ENCODE measurements around the gene GORAB. TPM values are rescaled to one million over a fixed set of nuclear protein-coding genes. Genes with fewer than 3 reads are reported as not detected.

GORAB gene
- total and polyA plus RNA-seq, 4 donors: 7.6 to 17.3 (median 11.9) TPM

GRCh38 chr1:170530972-170531757 is 801 bp upstream of the GORAB start:
- DNase-seq (peak in 2 of 3 donors; percentile 27 to 34), ATAC-seq (ENCODE audit: insufficient read depth, low FRiP score) (no peak)
- Histone ChIP-seq H3K4me3 (peak overlapping the region; percentile 77), H3K27me3 (ENCODE audit: control insufficient read depth in 3 of 3, insufficient read depth in 3 of 3, low read length in 2 of 3) (peaks cover 0 to 4% (median 0%) of the 10 kb centered on the region in 3 donors), H3K9me3 (ENCODE audit: control insufficient read depth in 4 of 4, insufficient read depth in 3 of 4, low read length in 3 of 4) (no peaks in the 10 kb centered on the region), H3K27ac (ENCODE audit: low read depth in 1 of 2, low read length in 1 of 2) (peak overlapping the region; percentile 87 to 97), H3K36me3 (ENCODE audit: control insufficient read depth in 4 of 4, insufficient read depth in 4 of 4, low read length in 4 of 4) (peaks cover 0 to 5% (median 0%) of the 10 kb centered on the region in 4 donors), H3K4me1 (ENCODE audit: control insufficient read depth in 5 of 5, insufficient read depth in 5 of 5, low read length in 5 of 5) (peaks cover 0 to 9% (median 7%) of the 10 kb centered on the region in 5 donors), H3K9ac (ENCODE audit: insufficient read depth in 1 of 2, low read length in 2 of 2) (peak overlapping the region; percentile 71 to 92)
- no peak for TF ChIP-seq CTCF (IDR thresholded peaks at IDR 0.05; ENCODE audit: control extremely low read depth, extremely low read depth)
- 10 to 11% methylated on average over 28 to 29 of the region's 29 CpGs for WGBS, 2 donors

- peak overlapping the region in 1 of 2 donors; percentile 92 for H3K9ac ChIP-seq (ENCODE audit: insufficient read depth in 1 of 2, low read length in 2 of 2)
- peaks cover 0 to 5% (median 0%) of the 10 kb centered on the region in 4 donors for H3K36me3 ChIP-seq (ENCODE audit: control insufficient read depth in 4 of 4, insufficient read depth in 4 of 4, low read length in 4 of 4)
- H3K4me3 ChIP-seq: no peak overlapping the region
- TF ChIP-seq CTCF (IDR thresholded peaks at IDR 0.05; ENCODE audit: control extremely low read depth, extremely low read depth): no peak
- DNase-seq: no peak
- ATAC-seq (ENCODE audit: insufficient read depth, low FRiP score): no peak
- no peaks in the 10 kb centered on the region for H3K27me3 ChIP-seq (ENCODE audit: control insufficient read depth in 3 of 3, insufficient read depth in 3 of 3, low read length in 2 of 3)
- 55 to 68% methylated on average over 3 of the region's 3 CpGs for WGBS, 2 donors
- peaks cover 0 to 9% (median 7%) of the 10 kb centered on the region in 5 donors for H3K4me1 ChIP-seq (ENCODE audit: control insufficient read depth in 5 of 5, insufficient read depth in 5 of 5, low read length in 5 of 5)
- peak overlapping the region in 1 of 2 donors; percentile 40 for H3K27ac ChIP-seq (ENCODE audit: low read depth in 1 of 2, low read length in 1 of 2)
- H3K9me3 ChIP-seq (ENCODE audit: control insufficient read depth in 4 of 4, insufficient read depth in 3 of 4, low read length in 3 of 4): no peaks in the 10 kb centered on the region
These were observed 1.3 kb downstream of the GORAB start for GRCh38 chr1:170533298-170533697.

- no peak for ATAC-seq (ENCODE audit: insufficient read depth, low FRiP score)
- H3K27ac ChIP-seq (ENCODE audit: low read depth in 1 of 2, low read length in 1 of 2): no peak overlapping the region
- no peak overlapping the region for H3K9ac ChIP-seq (ENCODE audit: insufficient read depth in 1 of 2, low read length in 2 of 2)
- no peak for TF ChIP-seq CTCF (IDR thresholded peaks at IDR 0.05; ENCODE audit: control extremely low read depth, extremely low read depth)
- H3K36me3 ChIP-seq (ENCODE audit: control insufficient read depth in 4 of 4, insufficient read depth in 4 of 4, low read length in 4 of 4): peaks cover 0 to 9% (median 2%) of the 10 kb centered on the region in 4 donors
- H3K9me3 ChIP-seq (ENCODE audit: control insufficient read depth in 4 of 4, insufficient read depth in 3 of 4, low read length in 3 of 4): no peaks in the 10 kb centered on the region
- peaks cover 0 to 9% (median 7%) of the 10 kb centered on the region in 5 donors for H3K4me1 ChIP-seq (ENCODE audit: control insufficient read depth in 5 of 5, insufficient read depth in 5 of 5, low read length in 5 of 5)
- H3K27me3 ChIP-seq (ENCODE audit: control insufficient read depth in 3 of 3, insufficient read depth in 3 of 3, low read length in 2 of 3): no peaks in the 10 kb centered on the region
- DNase-seq: no peak
- 79 to 87% methylated on average over 6 of the region's 6 CpGs for WGBS, 2 donors
- H3K4me3 ChIP-seq: no peak overlapping the region
These were observed 2.7 kb downstream of the GORAB start for GRCh38 chr1:170534626-170535147.
